Hippocampal formation (tissue), 2 donors: ENCODE data around the gene NLGN4Y.

Experiments used
- DNase-seq, 2 donors: peaks; one replicate each; lab custom pipeline; 2025; lab: John Stamatoyannopoulos, UW

The NLGN4Y gene

DNA sequence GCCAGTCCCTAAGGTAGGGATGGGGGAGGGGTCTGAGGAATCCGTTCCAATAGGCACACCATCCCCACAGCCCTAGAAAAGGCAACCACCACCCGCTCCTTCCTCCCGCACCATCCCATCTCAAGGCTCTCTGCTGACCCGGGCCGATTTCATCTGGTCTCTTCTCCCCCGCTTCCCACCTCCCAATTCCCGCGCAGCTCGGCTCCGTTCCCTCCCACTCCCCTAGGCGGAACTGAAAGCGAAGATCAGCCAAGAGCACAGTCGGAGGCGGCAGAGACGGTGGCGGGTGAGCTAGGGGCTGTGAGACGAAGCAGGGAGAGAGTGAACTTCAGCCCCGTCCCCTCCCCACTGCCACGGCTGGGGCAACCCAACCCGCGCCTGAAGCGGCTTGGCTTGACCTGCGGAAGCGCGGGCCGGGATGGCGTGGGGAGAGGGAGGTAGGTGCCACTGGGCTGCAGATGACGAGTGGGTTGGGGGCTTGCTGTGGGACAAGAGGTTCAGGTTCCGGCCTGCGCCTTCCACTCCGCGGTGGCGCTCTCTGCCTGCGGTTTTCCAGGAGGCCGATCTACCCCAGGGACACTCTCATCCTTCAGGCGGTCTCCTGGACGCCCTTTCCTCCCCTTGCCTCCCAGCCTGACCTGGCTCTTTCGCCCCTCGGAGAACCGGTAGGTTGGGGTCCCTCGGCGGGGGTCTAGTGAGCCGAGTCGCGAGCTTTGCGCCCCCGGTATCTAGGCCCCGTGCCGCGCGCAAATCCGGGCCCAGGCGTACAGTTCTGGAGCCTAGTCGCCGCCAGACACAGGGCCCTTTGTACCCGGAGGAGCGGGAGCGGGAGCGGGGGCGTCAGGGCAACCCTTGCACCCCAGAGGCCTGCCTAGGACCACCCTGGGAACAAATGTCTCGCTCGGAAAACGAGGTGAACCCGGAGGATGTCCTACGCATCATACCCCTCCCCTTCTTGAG lies at the start of gene NLGN4Y:
TSS of gene NLGN4Y (plus strand) at position 258 of the 960 bp plus-strand sequence. CDS start 97,591 bp downstream, outside the sequence.
- DNase-seq = peak in 1 of 2 donors; percentile 57

- no peak for DNase-seq
These were observed 38.4 kb upstream of the NLGN4Y start for GRCh38 chrY:14485935-14486334.

DNA sequence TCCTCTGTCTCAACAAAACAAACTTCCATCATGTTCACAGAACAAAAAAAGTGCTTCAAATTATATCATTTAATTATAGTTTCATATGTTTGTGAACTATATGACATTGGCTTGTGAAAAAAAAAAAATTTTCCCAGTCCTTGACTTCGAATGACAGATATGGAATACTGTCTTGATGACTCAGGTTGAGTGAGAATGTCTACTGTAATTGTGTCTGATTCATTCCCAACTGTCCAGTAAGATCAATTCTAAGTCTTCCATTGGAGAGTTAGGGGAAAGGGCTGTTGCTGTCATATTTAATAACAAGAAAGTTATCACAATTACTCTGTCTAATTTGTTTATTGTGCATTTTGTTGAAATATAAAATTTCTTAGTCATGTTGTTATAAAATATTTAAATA lies 34.1 kb upstream of the NLGN4Y start:
- no peak for DNase-seq

DNA sequence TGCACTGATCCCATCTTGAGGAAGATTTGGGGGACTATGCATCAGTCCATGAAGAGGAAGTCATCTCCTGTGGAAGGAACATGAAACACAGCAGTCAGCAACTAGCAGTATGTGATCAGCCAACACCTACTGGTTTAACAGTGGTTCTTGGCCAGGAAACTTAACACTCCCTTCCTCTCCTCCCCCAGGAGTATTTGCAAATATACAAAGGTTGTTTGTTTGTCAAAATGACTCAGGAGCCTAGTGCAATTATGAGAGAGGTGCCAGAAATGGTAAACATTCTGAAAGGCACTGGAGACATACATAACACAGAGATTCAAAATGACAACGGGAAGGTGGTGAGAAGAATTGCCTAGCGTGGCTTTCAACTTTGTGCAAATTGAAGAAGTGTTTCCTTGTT lies 26.3 kb upstream of the NLGN4Y start:
- DNase-seq = no peak

- DNase-seq = no peak
These were observed 19.7 kb upstream of the NLGN4Y start for GRCh38 chrY:14504592-14504991.

GRCh38 chrY:14522379-14522950 lies 1.9 kb upstream of the NLGN4Y start:
- peak in 1 of 2 donors; percentile 13 for DNase-seq

DNA sequence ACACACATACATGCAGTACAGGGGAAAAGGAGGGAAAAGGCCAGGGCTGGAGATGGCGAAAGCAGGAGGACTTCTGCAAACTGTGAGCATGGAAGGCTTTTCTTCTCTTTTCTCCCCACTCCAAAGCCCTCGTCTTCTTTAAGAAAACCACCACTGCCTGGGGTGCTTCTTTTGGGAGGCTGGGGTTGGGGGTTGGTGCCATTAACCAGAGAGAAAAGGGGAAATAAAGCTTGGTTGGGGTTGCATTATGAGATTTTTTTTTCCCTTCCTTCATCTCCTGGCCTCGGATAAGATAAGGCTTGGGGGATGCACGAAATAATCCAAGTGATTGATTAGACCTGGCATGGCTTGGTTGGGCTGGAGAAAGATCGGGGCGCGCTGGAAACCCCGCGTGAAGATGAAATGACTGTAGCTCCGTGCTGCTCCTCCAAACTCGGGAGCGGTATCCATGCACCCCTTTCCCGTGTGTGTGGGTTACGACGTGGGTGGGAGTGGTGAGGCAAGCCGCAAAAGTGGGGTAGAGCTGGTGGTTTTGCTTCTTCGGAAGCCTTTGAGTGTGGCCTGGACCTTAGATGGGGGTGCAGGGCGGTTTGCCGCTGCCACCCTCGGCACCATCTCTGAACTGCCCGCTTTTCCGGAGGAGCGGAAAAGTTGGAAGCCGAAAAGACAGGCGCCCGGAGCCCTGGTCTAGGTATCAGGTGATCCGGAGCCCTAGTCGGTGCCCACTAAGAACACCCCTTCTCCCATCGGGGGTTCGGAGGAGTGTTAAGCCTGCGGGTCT lies 648 bp upstream of the NLGN4Y start:
- peak in 1 of 2 donors; percentile 28 for DNase-seq

GRCh38 chrY:14525315-14525714 lies 986 bp downstream of the NLGN4Y start:
- peak in 1 of 2 donors; percentile 5 for DNase-seq

DNA sequence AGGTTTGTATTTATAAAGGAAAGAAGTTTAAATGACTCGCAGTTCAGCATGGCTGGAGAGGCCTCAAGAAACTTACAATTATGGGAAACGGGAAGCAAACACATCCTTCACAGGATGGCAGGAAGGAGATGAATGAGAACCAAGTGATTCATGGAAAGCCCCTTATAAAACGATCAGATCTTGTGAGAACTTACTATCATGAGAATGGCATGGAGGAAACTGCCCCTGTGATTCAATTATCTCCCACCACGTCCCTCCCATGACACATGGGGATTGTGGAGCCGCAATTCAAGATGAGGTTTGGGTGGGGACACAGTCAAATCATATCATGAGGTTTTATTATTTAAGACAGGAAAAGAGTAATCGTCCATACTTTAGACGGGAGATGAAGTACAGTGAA lies 4.0 kb downstream of the NLGN4Y start:
- no peak for DNase-seq

DNA sequence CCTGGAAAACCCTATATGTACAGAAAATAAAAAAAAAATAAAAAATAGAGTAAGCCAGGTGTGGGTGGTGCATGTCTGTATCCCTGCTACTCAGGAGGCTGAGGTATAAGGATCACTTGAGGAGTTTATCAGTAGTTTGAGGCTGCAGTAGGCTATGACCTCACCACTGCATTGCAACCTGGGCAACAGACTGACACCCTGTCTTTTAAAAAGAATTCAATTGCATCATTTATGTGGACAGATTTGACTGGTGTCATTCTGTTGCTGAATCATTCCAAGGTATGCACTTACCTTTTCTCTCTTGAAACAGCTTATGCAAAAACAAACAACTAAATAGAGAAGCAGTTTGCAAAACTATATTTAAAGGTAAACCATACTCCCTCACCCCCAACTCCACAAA lies 12.4 kb downstream of the NLGN4Y start:
- no peak for DNase-seq

GRCh38 chrY:14543506-14543905 lies 19.2 kb downstream of the NLGN4Y start:
- DNase-seq = no peak

GRCh38 chrY:14581294-14581693 lies 57.0 kb downstream of the NLGN4Y start:
- no peak for DNase-seq

- no peak for DNase-seq
These were observed 62.4 kb downstream of the NLGN4Y start for GRCh38 chrY:14586725-14587124.

GRCh38 chrY:14601372-14601771 lies 77.0 kb downstream of the NLGN4Y start:
- no peak for DNase-seq

- no peak for DNase-seq
These were observed 93.3 kb downstream of the NLGN4Y start for GRCh38 chrY:14617625-14618024.

- no peak for DNase-seq
These were observed 94.2 kb downstream of the NLGN4Y start for GRCh38 chrY:14618513-14618912.

DNA sequence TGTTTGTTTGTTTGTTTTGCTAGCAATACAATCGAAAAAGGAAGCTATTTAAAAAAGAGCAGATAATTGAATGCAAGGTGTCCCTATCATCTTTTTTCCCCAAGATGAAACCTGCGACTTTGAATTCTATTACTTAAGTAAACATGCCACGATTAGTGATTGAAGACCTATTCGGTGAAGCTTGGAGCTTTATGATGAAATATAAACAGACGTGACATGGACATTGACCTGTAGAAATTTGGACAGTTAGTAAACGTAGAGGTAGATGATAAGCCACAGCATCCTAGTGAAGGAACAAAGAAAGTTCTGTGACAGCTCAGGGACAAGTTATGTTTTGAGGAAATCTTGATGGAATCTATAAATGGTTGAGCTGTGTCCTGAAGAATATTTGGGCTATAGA lies 103.9 kb downstream of the NLGN4Y start:
- DNase-seq = no peak

- no peak for DNase-seq
These were observed 107.3 kb downstream of the NLGN4Y start for GRCh38 chrY:14631676-14632075.

DNA sequence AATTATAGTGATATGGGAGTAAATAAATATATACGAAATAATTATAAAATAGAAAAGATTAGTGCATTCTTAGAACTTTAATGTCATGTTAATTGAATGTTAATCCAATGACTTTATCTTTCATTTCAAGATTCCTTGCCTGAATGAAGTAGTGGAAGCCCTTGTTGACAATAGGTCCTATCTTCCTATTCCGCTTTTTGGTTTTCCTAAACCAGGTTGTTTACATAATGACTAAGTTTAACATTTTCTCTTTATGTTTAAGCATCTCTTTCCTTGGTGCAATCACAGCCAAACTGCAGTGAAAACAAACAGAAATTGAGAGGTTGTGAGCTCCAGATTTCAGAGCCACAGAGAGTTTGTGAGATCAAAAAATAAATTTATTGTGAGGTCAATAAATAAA lies 109.4 kb downstream of the NLGN4Y start:
- DNase-seq = no peak

DNA sequence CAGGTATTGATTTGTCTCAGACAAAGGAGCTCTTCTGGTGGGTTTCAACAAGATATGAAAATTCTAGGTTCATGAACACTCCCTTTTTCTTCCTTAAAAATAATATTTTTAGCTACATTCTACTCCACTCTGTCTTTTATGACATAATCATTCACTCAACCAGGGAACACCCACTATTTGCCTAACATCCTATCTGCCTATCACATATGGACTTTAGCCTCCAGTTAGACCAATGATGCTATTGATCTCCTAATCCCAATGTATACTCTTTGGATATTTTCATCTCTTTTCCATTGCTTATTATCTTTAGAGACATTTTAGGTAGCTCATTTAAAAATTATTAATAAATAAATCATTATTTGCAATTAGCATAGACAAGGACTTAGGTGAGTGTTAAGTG lies 110.6 kb downstream of the NLGN4Y start:
- DNase-seq = no peak

- DNase-seq = no peak
These were observed 113.2 kb downstream of the NLGN4Y start for GRCh38 chrY:14637551-14637950.

- no peak for DNase-seq
These were observed 117.5 kb downstream of the NLGN4Y start for GRCh38 chrY:14641853-14642252.
